Uterus (tissue), 2 donors: ENCODE results near the gene PSAP.

Source experiments
- POLR2A ChIP-seq, 2 donors: fragments of 450-650 bp; IDR thresholded peaks; one replicate each; pipeline ENCODE4 v1.6.1; 2016; ENCODE audit warnings: antibody characterized with exemption in 2 of 2, mild to moderate bottlenecking in 1 of 2, moderate library complexity in 1 of 2
- TF ChIP-seq, protein P1 (sequence below), 4 experiments: fragments of 200-600 bp in 2 of 4; fragments of 450-650 bp in 2 of 4; sonication (generic) in 2 of 4; IDR thresholded peaks; one replicate each; pipeline ENCODE4 v1.5.1; 2016 to 2019; ENCODE audit warnings: antibody characterized with exemption in 4 of 4, mild to moderate bottlenecking in 2 of 4, moderate library complexity in 1 of 4

DNA sequence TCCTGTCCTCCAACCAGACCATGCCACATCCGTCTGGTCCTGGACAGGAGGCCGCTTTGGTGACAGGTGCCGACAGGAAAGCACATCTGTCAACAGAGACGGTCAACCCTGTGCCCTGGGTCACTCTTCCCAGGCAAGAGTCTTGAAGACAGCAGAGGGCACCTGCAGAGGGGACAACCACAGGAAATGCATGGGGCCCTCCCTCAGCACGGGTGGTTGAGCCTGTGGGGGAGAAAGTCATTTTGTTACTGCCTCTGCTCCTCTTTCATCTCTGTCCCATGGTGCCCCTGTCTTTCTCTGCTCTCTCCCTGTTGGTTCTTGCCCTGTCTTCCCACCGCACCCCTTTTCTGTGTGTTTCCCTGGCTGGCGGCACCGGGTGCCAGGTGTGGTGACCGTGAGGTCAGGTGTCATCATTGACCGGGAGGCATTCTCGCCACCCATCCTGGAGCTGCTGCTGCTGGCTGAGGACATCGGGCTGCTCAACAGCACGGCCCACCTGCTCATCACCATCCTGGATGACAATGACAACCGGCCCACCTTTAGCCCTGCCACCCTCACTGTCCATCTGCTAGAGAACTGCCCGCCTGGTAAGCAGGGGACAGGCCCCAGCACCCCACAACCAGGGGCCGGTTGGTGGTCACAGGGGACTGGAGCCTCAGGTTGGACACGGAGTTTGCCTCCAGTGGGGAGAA lies 60.2 kb downstream of the PSAP start:
- TF ChIP-seq, protein P1, sequence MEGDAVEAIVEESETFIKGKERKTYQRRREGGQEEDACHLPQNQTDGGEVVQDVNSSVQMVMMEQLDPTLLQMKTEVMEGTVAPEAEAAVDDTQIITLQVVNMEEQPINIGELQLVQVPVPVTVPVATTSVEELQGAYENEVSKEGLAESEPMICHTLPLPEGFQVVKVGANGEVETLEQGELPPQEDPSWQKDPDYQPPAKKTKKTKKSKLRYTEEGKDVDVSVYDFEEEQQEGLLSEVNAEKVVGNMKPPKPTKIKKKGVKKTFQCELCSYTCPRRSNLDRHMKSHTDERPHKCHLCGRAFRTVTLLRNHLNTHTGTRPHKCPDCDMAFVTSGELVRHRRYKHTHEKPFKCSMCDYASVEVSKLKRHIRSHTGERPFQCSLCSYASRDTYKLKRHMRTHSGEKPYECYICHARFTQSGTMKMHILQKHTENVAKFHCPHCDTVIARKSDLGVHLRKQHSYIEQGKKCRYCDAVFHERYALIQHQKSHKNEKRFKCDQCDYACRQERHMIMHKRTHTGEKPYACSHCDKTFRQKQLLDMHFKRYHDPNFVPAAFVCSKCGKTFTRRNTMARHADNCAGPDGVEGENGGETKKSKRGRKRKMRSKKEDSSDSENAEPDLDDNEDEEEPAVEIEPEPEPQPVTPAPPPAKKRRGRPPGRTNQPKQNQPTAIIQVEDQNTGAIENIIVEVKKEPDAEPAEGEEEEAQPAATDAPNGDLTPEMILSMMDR (IDR thresholded peaks at IDR 0.05) = no peak
- TF ChIP-seq POLR2A (IDR thresholded peaks at IDR 0.05) = no peak
